ENCODE data around the gene SLIT1.

The SLIT1 gene

DNA sequence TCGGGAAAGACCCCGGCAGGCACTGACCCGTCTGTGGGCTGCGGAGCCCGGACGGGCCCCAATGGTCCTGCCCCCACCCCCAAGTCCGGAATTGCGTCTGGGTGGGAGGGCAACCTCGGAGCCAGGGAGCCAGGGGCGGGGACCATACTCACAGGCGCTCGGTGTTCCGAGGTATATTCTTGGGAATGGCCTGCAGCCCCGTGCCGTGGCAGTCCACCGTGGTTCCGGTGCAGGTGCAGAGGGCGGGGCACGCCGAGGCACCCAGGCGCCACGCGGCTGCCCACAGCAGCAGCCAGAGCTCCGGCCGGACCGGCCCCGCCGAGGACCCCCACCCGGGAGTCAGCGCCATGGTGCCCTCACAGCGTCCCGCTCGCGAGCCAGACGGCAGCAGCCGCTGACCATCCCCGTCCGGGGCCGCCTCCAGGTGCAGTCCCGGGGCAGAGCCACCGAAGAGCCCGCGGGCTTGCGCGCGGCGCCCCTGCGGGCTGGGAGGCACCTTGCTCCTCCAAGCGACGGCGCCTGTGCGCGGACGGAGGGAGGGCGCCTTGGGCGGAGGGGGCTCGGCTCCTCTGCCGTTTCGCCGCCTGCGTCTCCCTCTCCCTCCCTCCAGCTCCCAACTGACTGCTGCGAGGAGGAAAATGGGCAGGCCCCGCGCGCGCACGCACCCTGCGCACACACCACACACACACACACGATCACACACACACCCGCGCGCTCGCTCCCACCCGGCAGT is at the start of gene SLIT1:
TSS of gene SLIT1 (minus strand) at position 634 of the 733 bp plus-strand sequence. CDS start at position 349, 285 bp downstream.
- DNase-seq: no peak

DNA sequence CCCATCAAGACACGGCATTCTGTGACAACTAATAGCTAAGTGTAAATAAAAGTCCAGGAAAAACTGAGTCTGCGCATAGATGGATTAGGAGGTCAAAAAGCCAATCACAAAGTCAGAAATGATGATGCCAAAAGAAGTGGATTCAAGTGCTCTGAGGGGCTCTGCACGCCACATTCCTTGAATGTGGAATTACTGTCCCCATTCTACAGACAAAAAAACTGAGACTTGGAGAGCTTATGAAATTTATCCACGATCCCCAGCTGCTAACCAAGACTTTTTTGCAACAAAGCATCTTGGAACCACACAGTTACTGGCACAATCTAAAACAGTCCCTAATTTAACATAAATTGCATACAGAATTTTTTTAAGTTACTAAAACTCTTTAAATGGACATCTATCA is 49.6 kb upstream of the SLIT1 start:
- DNase-seq: no peak

DNA sequence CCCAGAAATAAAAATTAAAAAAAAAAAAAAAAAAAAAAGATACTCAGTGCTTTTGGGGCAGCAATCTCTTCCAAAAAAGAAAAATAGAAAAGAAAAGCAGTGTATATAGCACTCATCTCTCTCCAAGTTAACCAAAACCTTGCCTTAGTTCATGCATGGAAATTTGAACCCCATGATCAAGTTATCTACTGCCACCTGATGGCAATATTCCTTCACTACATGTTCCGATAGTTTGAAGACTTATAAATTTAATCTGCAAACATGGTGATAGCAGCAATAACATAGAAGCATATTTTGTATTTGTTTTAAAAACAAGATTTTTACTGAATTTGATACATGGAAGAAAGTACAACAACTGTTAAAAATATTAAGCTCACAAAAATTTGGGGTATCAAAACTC is 48.6 kb upstream of the SLIT1 start:
- peak; percentile 24 for DNase-seq

DNA sequence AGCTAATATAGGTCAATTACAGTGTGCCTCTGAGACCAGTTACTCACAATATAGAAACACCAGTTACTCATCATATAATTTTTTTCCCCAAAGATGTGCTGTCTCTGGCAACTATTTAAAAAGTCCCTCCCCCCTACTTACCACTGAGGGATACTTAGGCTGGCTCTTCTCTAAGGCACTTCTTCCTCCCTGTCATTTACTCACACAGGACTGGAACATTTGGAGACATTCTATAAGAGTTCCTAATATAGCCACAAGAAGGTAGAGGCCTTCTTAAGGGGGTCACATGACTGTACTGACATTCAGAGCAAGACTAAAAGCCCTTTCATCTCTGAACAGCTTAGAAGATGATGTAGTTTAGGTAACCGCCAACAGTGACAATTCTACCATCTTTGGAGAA is 44.4 kb upstream of the SLIT1 start:
- DNase-seq: no peak

DNA sequence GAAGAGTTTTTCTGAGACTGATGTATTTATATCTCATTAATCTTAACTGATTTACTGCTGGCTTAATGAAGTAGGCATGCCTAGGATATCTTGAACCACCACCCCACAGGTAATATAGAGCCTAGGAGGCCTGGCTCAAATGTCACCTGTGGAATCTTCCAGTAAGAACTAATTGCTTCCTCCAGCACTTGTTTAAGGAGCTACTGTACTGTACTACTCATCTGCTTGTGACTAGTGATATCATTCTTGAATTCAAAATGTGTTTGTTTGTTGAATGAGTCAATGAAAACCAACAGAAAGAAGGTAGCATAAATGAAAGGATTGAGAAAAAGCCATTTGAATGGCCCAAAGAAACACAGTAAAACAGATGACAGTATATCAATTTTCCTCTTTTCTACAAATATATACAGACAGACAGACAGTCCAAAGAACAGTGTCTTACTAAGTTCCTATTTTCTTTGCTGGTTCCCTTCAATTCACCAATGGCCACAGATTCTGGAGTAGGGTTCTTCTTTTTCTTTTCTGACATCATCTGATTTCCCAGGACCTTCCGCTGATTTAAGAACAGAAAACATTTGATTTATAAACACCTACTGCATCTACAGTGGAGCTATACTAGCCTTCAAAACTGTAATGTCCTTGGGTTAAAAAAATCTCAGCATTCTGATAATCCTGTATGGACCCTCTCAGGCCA is 43.7 kb upstream of the SLIT1 start:
- DNase-seq: no peak

DNA sequence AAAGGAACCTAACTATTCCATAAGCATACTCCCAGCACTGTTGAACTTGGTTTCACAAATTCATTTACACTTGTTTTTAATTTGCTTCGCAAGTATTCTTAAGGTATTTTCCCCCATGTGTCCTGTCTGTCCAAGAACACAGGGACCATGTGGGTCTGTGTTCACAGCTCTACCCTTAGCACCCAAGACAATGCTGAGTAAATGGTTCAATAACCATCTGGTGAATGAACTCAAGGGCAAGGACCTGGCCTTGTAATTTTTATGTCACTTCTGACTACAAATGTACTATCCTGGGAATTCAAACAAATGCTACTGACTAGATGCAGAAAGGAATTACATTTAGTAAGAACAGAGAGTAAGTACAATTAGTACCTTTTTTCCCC is 43.0 kb upstream of the SLIT1 start:
- no peak for DNase-seq

DNA sequence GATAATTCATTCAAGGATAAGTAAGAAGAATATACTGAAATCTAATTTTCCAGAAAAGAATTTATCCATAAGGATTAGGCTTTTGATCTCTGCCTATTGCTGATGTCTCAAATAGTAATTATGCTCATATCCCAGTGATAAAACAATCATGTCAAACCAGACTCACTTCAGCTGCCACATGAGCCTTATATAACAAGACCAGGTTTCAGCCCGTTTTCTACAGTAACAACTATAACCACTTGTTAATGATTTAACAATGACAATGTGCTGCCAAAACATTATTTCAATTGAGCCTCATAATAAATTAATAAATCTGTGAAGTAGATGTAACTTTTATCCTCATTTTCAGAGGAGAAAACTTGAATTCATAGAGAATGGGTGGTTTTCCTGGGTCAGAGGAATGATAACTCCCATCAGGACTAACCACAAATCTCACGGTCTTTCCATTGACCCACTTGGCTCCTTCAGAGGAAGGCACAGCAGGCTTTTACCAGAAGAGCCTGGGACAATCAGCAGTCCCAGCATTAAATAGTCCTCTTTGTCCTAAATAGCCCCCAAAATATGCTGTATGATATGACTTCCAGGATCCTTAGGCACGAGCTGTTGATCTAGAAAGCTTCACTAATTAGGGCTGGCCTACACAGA is 42.5 kb upstream of the SLIT1 start:
- no peak for DNase-seq

DNA sequence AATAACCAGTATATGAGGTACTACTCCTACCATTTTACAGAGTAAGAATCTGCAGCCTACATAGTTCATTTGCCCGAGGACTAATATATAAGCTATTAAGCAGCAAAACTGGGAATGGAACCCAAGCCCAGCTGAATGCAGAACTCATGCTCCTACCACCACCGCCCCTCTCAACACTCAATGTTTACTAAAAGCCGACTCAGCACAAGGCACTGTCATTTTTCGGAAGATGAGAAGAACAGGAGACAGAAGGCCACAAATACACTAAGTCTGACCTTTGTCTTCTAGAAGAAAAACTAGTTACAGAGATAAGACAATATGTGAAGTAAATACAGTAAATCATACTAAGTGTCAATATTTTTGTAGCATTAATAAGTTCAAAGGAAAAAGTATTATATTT is 40.6 kb upstream of the SLIT1 start:
- no peak for DNase-seq

DNA sequence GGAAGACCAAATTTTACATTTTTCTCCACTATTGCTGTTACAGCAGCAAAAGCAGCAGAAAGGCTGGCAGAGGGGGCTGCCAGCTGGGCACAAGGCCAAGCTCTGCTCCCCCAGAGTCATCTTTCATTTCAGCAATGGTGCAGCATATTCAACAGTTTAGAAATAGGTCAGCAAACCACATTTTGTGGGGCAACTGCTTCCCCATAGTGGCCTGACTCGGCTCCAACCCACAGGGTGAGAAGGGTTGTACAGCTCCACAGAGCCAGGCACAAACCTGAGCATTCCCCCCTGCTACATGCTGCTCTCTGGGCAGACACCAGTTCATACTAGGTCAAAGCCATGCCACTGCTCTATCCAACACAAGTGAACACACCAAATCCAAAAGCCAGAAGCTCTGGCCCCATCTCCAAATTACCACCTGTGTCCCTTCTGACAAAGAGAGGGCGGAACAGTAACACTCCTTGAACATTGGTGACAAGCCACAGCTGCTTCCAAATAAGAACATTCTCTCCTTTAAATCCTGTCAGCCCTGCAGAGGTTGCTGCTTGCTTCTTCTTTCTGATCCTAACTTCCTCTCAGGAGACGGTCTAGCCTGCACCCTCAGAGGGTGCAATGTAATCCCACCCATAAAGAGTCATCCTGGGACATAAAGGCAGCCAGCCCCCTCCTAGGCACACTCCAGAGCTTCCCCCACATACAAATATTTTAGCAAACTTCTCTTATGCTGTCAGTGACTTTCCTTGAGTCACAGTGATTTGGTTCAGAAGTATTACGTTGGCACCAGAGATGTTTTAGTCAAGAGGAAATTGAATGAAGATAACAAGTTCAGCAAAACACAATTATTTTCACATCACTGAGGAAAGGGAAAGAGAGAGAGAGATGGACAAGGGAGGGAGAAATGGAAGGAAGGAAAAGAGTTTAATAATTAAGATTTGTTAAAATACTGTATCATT is 39.0 kb upstream of the SLIT1 start:
- no peak for DNase-seq

DNA sequence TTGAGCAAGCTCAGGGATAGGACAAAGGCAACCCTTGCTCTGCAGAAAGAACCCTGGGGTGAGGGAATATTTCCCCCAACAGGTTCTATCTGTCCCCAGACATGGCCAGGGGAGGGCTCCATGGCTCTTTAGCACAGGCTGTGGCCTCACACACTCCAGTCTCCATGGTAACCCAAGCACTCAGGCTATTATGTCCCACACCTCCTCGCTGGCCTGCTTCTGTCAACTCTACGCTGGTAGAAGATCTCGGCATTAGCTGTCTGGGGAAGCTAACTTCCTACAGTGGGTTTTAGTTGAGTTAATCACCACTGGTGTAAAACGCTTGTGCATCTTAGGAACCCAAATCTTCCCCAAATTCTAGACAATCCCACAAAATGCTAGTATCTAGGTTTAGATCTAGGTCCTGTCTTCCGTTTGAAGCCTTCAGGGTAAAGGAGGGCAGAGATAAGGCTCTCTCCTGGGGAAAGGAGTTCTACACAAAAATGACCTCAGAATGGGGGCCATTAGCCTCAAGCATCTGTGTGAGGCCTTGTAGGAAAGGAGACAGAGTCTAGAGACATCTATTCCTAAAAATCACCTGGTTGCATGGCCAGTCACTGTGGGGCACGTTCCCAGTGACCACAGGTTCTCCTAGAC is 36.7 kb upstream of the SLIT1 start:
- no peak for DNase-seq

DNA sequence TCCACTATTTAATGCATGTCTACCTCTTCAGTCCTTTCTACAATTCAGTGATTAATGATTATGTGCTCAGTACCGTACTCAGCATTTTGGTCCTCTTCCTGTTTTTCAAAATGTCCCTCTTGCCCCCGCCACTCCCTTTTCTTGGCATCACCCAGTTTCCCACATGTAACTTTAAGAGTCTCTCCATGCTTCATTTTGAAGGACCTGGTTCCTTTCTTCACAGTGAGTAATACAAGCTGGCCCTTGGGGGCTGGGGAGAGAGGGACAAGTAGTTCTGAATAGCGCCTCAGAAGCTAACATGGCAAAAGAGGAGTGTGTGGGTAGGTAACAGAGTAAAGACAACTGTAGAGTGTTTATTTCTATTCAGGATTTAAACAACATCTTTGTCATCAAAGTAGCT is 34.6 kb upstream of the SLIT1 start:
- no peak for DNase-seq

DNA sequence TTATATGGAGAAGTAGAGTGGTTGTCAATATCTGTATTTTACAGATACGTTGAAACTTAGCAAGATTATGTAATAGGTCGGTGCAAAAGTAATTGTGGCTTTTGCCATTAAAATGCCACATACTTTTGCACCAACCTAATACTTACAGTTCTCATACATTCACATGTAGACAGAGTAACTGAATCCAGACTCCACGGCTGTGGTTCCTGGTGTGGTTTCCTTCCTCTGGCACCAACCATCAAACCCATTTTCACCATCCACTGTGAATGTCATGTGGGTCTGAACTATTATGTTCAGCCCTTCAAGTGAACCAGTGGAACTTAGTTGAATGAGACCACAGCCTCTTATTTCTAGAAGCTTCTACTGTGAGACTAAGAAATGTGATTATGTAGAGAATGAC is 31.5 kb upstream of the SLIT1 start:
- DNase-seq: no peak

DNA sequence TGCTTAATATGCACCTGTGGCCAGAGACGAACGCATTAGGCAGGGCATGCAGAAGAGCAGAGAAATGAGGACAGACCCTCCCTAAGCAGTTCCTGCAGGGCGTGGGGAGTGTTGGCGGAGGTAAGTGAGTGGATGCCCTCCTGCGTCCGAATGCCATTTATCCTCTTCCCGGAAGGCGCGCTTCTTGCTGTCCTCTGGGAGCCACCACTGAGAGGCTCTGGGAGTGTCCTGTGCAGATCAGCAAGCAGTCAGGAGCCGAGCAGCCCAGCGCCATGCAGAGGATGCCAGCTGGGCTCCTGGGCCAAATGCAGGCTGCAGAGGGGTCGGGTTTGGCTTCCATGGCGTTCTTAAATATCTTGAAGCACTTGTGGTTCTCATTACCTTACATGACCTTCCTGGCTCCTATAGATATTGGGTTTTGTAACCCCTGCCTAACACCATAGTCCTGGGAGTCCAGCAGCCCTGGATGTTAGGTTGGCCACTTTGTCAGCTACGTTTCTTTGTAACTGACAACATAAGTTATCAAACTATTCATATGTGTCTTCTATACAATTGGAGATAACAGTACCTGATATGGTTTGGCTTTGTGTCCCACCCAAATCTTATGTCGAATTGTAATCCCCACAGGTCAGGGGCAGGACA is 30.0 kb upstream of the SLIT1 start:
- no peak for DNase-seq

DNA sequence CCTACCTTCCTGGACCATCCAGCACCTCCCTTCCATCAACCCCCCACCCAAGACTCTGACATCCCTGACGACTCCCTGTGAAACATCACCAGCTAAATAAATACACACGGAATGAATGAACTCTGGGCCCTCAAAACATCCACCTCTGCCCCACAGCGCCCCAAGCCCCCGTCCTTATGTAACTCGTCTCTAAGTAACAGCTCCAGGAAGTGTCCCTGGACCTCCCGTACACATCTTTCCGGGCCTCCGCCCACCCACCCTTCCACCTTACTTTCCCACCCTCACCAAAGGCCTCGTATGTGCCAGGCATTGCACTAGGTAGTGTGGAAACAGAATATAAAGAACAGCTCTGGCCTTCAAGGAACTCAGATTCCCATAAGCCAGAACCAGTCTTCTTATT is 27.7 kb upstream of the SLIT1 start:
- no peak for DNase-seq

DNA sequence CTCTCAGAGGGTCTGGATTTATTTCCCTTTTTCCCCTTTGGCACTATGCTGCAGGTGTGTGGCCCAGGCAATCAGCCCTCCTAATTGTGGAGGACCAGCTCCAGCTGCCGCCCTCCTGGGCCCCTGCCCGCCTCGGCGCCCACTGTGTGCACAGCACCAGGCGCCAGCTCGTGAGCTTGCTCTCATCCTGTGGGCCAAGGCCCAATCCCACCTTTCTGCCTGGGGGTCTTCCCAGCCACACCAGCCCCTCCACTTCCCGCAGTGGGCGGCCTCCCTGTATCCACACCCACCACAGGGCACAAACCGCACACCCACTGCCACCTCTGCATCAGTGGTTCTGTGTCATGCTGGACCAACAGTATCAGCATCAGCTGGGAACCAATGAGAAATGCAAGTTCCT is 25.5 kb upstream of the SLIT1 start:
- DNase-seq: no peak

DNA sequence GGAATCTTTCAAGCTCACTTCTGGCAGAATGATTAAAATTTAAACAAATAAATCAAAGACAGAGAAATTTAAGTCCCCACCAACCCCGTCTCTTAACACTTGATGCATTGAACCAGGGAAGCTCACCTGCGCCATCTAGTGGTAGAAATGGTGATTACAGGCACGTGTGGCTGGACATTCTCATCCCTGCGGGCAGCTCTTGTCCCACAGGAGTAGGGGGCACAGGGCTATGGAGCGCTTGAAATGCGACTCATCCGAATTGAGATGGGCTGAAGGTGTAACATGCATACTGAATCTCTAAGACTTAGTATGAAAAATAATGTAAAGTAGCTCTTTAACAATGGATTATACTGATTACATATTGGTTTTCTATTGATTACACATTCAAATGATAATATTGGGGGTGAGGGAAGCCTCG is 24.8 kb upstream of the SLIT1 start:
- peak; percentile 67 for DNase-seq

DNA sequence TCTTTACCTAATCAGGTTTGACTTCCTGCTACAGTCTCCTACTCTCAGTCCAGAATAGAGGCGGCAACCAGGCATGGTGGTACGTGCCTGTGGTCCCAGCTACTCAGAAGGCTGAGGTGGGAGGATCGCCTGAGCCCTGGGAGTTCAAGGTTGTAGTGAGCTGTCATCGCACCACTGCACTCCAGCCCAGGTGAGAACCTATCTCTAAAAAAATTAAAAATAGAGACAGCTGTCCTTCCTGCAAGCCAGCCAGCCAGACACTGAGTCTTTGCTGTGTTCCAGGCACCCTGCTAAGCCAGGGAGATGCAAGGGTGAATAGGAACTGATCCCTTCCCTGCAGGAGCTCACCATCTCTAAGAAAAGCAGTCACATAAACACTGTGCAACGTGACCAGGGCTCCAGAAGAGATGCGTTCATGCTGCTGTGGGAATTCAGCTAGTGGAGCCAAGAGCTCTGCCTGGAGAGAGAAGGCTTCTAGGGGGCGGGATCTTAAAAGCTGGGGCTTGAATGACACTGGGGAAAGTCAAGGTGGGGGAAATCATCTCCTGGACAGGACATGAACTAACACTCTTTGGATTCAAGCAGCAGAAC is 22.1 kb upstream of the SLIT1 start:
- DNase-seq: no peak

DNA sequence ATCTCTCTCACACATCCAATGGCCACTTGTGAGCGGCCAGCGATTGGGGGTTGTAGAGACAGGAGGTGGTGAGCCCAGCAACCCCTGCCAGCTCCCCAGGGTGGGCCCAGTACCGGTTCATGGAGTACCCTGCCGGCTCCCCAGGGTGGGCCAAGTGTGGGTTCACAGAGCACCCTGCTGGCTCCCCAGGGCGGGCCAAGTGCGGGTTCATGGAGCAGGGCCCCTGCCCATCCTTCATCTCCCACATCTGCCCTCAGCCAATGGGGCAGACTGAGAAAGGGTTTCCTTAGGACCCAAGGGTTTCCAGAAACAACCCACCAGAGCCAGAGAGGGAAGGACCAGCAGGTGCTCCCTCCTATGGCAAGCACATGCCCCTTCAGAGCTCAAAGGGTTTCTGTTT is 21.4 kb upstream of the SLIT1 start:
- DNase-seq: no peak

DNA sequence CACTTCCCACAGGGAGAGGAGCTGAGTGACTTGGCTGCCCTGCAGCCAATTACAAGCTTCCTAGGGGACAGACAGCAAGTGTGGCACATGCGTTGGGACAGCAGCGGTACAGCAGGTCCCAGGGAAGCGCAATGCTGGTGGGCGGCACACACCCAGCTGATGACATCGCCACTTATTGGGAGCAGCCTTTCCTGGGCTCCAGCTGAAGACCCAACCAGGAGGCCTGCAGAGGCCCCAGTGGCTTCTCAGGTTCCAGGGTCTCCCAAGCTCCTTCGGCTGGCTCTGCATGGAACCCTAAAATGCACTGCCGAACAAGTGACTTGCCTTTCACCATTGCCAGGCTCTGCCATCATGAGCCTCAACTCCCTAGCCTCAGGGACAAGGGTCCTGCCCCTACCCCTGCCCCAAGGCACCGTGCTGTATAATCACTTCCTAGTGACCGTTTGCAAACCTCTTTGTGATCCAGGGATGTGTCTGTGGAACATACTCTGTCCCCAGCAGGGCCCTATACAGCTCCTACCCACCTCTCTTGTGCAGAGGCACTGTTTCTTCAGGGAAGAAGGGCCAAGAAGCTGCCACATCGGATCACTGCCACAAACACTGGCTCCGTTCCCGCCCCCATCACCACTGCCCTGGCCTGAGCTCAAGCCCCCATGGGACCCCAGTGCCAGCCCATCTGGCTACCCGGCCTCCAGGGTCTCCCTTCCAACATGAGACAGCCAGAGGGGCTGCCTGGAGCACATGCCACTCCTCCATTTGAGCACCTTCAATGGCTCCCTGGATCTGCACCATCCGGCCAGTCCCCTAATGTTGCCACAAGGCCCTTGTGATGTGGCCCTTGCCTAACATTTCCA is 19.3 kb upstream of the SLIT1 start:
- no peak for DNase-seq

DNA sequence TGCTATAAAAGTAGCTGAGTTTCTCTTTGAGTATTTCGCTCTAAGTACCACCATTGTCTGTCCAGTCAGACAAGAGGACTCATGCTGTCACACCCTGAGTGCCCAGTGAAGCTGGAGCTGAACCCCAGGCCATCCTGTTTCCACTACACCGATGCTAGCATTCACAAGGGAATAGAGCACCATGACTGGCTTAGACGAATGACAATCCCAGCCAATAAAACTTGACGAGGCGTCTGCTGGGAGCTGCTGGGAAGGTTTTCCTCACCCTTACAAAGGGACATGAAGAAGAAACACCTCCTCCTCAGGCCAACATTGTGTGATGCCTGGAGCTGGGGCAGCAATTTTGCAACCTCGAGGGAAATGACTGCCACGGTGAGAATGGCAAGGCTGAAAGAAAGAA is 17.5 kb upstream of the SLIT1 start:
- DNase-seq: no peak

DNA sequence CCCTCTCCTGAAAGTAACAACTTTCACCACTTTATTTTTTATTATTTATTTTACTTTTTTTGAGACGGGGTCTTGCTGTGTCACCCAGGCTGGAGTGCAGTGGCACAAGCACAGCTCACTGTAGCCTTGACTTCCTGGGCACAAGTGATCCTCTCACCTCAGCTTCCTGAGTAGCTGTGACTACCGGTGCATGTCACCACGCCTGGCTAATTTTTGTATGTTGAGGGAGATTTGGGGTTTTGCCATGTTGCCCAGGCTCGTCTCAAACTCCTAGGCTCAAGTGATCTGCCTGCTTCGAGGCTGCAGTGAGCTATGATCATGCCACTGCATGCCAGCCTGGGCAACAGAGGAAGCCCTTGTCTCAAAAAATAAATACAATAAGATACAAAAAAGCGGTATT is 14.9 kb upstream of the SLIT1 start:
- DNase-seq: no peak

Measured in CD4-positive, alpha-beta T cell treated with Interleukin-17A for 1 hour (primary cell).